ENCODE data around the gene WDR37. TPM values are rescaled to one million over a fixed set of nuclear protein-coding genes. Genes with fewer than 3 reads are reported as not detected.

WDR37 gene
- polyA plus RNA-seq, 1 of the 3 experiments (the other 2 are of a cell fraction), result 11.9 TPM

DNA sequence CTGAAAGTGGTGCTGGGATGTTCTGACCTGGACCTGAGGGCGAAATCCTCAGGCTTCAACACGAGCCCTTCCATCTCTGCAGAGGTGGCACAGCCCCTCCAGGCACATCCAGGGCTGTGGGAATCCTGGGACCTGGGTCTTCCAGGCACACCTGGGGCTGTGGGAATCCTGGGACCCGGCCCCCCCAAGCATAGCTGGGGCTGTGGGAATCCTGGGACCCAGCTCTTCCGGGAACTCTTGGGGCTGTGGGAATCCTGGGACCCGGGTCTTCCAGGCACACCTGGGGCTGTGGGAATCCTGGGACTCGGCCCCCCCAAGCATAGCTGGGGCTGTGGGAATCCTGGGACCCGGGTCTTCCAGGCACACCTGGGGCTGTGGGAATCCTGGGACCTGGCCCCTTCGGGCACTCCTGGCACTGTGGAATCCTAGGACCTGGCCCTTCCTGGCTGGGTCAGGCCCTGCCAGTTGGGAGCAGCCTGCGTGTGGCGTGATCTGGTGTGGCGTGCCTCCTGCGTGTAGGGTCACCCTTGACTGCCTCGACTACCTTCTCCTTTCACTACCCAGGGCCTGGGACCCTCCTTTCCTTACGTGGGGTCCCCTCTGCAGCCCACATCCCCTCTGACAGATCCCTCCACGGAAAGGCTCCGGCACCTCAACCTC lies 124.0 kb downstream of the WDR37 start:
- no peaks in the 10 kb centered on the region for H3K36me3 ChIP-seq (replicated peaks in 1 of 2; ENCODE audit: control insufficient read depth in 1 of 2, insufficient read depth in 2 of 2, low read length in 1 of 2)
- no peak overlapping the region for H3K27ac ChIP-seq (ENCODE audit: low read depth in 2 of 2, low read length in 1 of 2)
- no peak overlapping the region for H3K4me3 ChIP-seq (ENCODE audit: low read depth in 2 of 2, low read length in 1 of 2)
- no peaks in the 10 kb centered on the region; a peak in 1 of 4 replicates for H3K4me1 ChIP-seq (ENCODE audit: control insufficient read depth in 1 of 2, insufficient read depth in 2 of 2, low read depth in 1 of 2, low read length in 1 of 2)
- DNase-seq, result no peak
- no peak overlapping the region for H3K9ac ChIP-seq
- 53% methylated on average over 10 of the region's 16 CpGs for WGBS (ENCODE audit: low lambda C conversion rate)
- no peaks in the 10 kb centered on the region for H3K9me3 ChIP-seq
- H3K79me2 ChIP-seq (ENCODE audit: insufficient read depth), result no peaks in the 10 kb centered on the region
- H2AFZ ChIP-seq (ENCODE audit: low read depth), result no peak overlapping the region
- no peak overlapping the region for H3K4me2 ChIP-seq
- H3F3A ChIP-seq (replicated peaks; ENCODE audit: insufficient read depth), result no peaks in the 10 kb centered on the region
- TF ChIP-seq, protein P1, sequence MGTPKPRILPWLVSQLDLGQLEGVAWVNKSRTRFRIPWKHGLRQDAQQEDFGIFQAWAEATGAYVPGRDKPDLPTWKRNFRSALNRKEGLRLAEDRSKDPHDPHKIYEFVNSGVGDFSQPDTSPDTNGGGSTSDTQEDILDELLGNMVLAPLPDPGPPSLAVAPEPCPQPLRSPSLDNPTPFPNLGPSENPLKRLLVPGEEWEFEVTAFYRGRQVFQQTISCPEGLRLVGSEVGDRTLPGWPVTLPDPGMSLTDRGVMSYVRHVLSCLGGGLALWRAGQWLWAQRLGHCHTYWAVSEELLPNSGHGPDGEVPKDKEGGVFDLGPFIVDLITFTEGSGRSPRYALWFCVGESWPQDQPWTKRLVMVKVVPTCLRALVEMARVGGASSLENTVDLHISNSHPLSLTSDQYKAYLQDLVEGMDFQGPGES (IDR thresholded peaks at IDR 0.05; ENCODE audit: low read depth, low read length), result no peak
- TF ChIP-seq GABPA (IDR thresholded peaks at IDR 0.05; ENCODE audit: low read depth), result no peak
- TF ChIP-seq YY1 (IDR thresholded peaks at IDR 0.05; ENCODE audit: low read depth), result no peak
- TF ChIP-seq, protein P2, sequence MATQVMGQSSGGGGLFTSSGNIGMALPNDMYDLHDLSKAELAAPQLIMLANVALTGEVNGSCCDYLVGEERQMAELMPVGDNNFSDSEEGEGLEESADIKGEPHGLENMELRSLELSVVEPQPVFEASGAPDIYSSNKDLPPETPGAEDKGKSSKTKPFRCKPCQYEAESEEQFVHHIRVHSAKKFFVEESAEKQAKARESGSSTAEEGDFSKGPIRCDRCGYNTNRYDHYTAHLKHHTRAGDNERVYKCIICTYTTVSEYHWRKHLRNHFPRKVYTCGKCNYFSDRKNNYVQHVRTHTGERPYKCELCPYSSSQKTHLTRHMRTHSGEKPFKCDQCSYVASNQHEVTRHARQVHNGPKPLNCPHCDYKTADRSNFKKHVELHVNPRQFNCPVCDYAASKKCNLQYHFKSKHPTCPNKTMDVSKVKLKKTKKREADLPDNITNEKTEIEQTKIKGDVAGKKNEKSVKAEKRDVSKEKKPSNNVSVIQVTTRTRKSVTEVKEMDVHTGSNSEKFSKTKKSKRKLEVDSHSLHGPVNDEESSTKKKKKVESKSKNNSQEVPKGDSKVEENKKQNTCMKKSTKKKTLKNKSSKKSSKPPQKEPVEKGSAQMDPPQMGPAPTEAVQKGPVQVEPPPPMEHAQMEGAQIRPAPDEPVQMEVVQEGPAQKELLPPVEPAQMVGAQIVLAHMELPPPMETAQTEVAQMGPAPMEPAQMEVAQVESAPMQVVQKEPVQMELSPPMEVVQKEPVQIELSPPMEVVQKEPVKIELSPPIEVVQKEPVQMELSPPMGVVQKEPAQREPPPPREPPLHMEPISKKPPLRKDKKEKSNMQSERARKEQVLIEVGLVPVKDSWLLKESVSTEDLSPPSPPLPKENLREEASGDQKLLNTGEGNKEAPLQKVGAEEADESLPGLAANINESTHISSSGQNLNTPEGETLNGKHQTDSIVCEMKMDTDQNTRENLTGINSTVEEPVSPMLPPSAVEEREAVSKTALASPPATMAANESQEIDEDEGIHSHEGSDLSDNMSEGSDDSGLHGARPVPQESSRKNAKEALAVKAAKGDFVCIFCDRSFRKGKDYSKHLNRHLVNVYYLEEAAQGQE (IDR thresholded peaks at IDR 0.05; ENCODE audit: low read depth, low read length), result no peak
- TF ChIP-seq, protein P3, sequence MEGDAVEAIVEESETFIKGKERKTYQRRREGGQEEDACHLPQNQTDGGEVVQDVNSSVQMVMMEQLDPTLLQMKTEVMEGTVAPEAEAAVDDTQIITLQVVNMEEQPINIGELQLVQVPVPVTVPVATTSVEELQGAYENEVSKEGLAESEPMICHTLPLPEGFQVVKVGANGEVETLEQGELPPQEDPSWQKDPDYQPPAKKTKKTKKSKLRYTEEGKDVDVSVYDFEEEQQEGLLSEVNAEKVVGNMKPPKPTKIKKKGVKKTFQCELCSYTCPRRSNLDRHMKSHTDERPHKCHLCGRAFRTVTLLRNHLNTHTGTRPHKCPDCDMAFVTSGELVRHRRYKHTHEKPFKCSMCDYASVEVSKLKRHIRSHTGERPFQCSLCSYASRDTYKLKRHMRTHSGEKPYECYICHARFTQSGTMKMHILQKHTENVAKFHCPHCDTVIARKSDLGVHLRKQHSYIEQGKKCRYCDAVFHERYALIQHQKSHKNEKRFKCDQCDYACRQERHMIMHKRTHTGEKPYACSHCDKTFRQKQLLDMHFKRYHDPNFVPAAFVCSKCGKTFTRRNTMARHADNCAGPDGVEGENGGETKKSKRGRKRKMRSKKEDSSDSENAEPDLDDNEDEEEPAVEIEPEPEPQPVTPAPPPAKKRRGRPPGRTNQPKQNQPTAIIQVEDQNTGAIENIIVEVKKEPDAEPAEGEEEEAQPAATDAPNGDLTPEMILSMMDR (IDR thresholded peaks at IDR 0.05), result no peak
- TF ChIP-seq RAD21 (IDR thresholded peaks at IDR 0.05; ENCODE audit: low read length), result no peak
- no peak for TF ChIP-seq EP300 (IDR thresholded peaks at IDR 0.05; ENCODE audit: borderline replicate concordance in 1 of 2, low read depth in 1 of 2, low read length in 1 of 2)
- no peak for TF ChIP-seq TCF12 (IDR thresholded peaks at IDR 0.05)
- TF ChIP-seq NFIC (IDR thresholded peaks at IDR 0.05; ENCODE audit: borderline replicate concordance), result no peak
- no peak for TF ChIP-seq SIN3A (IDR thresholded peaks at IDR 0.05; ENCODE audit: borderline replicate concordance, low read depth, low read length)
- no peaks in the 10 kb centered on the region for H3K9me2 ChIP-seq
- ChIA-PET CTCF (interaction anchor here (1.1 kb wide), 1 partner anchor 115 kb away, joined by 3 read pairs; no protein-coding TSS in a partner anchor), POLR2A (no interaction called here)
- no peaks in the 10 kb centered on the region for H4K20me1 ChIP-seq (ENCODE audit: insufficient read depth)
- H3K27me3 ChIP-seq (ENCODE audit: insufficient read depth), result no peaks in the 10 kb centered on the region
